GM12878 (cell line): ENCODE data around the gene LRBA. TPM values are rescaled to one million over a fixed set of nuclear protein-coding genes. Genes with fewer than 3 reads are reported as not detected.
A peak's percentile ranks its signal among the peaks of the same experiment; 100 is the strongest.

Source experiments
- ATAC-seq: fragments of 200-7000 bp; cut with Tn5 transposase; 3 replicates; pipeline ENCODE4 v1.9.1; 2020; ENCODE audit warnings: mild to moderate bottlenecking, moderate library complexity
- BruUV-seq: library from RNA; stranded (reverse); fragments of 400-500 nt; replicated peaks from 2 replicates; lab custom pipeline; 2021; lab: Mats Ljungman, UMichigan
- CTCF ChIA-PET: fragments of 300-600 bp; sonication (Branson Sonifier 250); formaldehyde crosslinking; extraction: SDS; loops from one replicate; lab custom pipeline; 2021; ENCODE audit warnings: inconsistent platforms; lab: Yijun Ruan, JAX
- POLR2A ChIA-PET: fragments of 350-600 bp; formaldehyde crosslinking; extraction: SDS; loops from one replicate; lab custom pipeline; 2021; ENCODE audit warnings: inconsistent platforms; lab: Charles Lee
- RAD21 ChIA-PET: fragments of 300-600 bp; sonication (Branson Sonifier 250); formaldehyde crosslinking; loops from one replicate; lab custom pipeline; 2023; ENCODE audit warnings: antibody characterized with exemption; ENCODE audit not compliant: unreplicated experiment; lab: Charles Lee
- SMC1A ChIA-PET: fragments of 300-600 bp; sonication (Branson Sonifier 250); formaldehyde crosslinking; loops from one replicate; lab custom pipeline; 2023; ENCODE audit not compliant: unreplicated experiment, uncharacterized antibody; lab: Charles Lee
- DNase-seq: peaks from one replicate; pipeline ENCODE4 v3.0.0-alpha.2; 2011; ENCODE audit warnings: low read depth, low spot score
- FAIRE-seq: peaks from 3 replicates; lab custom pipeline; 2011; peaks lifted over from hg19 to GRCh38; lab: Jason Lieb, UNC
- H2AFZ ChIP-seq: 2 replicates; pipeline ENCODE4 v1.6.0; 2011; ENCODE audit warnings: low read depth, low read length, control low read depth; ENCODE audit not compliant: control insufficient read depth
- H3K27ac ChIP-seq: 2 replicates; pipeline ENCODE4 v1.5.1; 2011; ENCODE audit warnings: control low read depth; ENCODE audit not compliant: control insufficient read depth, insufficient read depth
- H3K27me3 ChIP-seq, 2 experiments: replicated peaks in 1 of 2; 2 replicates each; pipeline versions ENCODE4 v1.6.0 to v1.6.1; 2011; ENCODE audit warnings: low read length in 1 of 2; ENCODE audit not compliant: control insufficient read depth in 2 of 2, insufficient read depth in 2 of 2
- H3K36me3 ChIP-seq, 2 experiments: 2 replicates each; pipeline ENCODE4 v1.5.1; 2011; ENCODE audit warnings: low read length in 1 of 2; ENCODE audit not compliant: control insufficient read depth in 2 of 2, insufficient read depth in 2 of 2
- H3K4me1 ChIP-seq: 2 replicates; pipeline ENCODE4 v1.6.1; 2011; ENCODE audit warnings: mild to moderate bottlenecking, low read length, moderate library complexity, mixed read lengths; ENCODE audit not compliant: control insufficient read depth, insufficient read depth
- H3K4me2 ChIP-seq: 2 replicates; pipeline ENCODE4 v1.6.0; 2011; ENCODE audit warnings: control low read depth; ENCODE audit not compliant: control insufficient read depth, insufficient read depth
- H3K4me3 ChIP-seq: fragments of 200-600 bp; sonication (generic); 2 replicates; pipeline ENCODE4 v1.5.1; 2016
- H3K79me2 ChIP-seq: 2 replicates; pipeline ENCODE4 v1.6.0; 2011; ENCODE audit warnings: low read length; ENCODE audit not compliant: control insufficient read depth, insufficient read depth
- H3K9ac ChIP-seq: 2 replicates; pipeline ENCODE4 v1.8.0; 2011; ENCODE audit warnings: low read length, control low read depth, mixed read lengths; ENCODE audit not compliant: control insufficient read depth, insufficient read depth
- H3K9me3 ChIP-seq: replicated peaks from 3 replicates; pipeline ENCODE4 v1.5.1; 2011; ENCODE audit warnings: mild to moderate bottlenecking, low read length; ENCODE audit not compliant: control insufficient read depth, insufficient read depth
- H4K20me1 ChIP-seq: 2 replicates; pipeline ENCODE4 v1.6.0; 2011; ENCODE audit not compliant: control insufficient read depth, insufficient read depth
- CBX5 ChIP-seq: sonication (generic); IDR thresholded peaks from 2 replicates; pipeline ENCODE4 v1.6.1; 2016; ENCODE audit warnings: low read depth, moderate library complexity, mild to moderate bottlenecking, inconsistent platforms
- CEBPB ChIP-seq, 2 experiments: fragments of 150-350 bp in 1 of 2; IDR thresholded peaks; 2 replicates each; pipeline ENCODE4 v1.6.1; 2012 to 2014; ENCODE audit warnings: low read depth in 2 of 2, low read length in 2 of 2, borderline replicate concordance in 1 of 2, inconsistent platforms in 1 of 2
- HDAC2 ChIP-seq: fragments of 200-600 bp; sonication (generic); IDR thresholded peaks from 2 replicates; pipeline ENCODE4 v1.6.1; 2017
- PAX8 ChIP-seq: fragments of 450-650 bp; IDR thresholded peaks from 2 replicates; pipeline ENCODE4 v1.6.1; 2017; ENCODE audit warnings: mild to moderate bottlenecking, moderate library complexity
- POU2F2 ChIP-seq: IDR thresholded peaks from 3 replicates; pipeline ENCODE4 v1.6.1; 2011; ENCODE audit warnings: low read depth, mild to moderate bottlenecking, low read length, borderline replicate concordance
- SPI1 ChIP-seq: IDR thresholded peaks from 2 replicates; pipeline ENCODE4 v1.6.1; 2011; ENCODE audit warnings: low read depth, mild to moderate bottlenecking, low read length, moderate library complexity, borderline replicate concordance; ENCODE audit not compliant: insufficient read depth
- TARDBP ChIP-seq: IDR thresholded peaks from 2 replicates; pipeline ENCODE4 v1.6.1; 2016; ENCODE audit warnings: borderline replicate concordance
- YY1 ChIP-seq: IDR thresholded peaks from 2 replicates; pipeline ENCODE4 v1.6.1; 2011; ENCODE audit warnings: low read depth, mild to moderate bottlenecking, low read length
- ZNF622 ChIP-seq: fragments of 450-650 bp; IDR thresholded peaks from 2 replicates; pipeline ENCODE4 v1.6.1; 2017; ENCODE audit warnings: mild to moderate bottlenecking, inconsistent platforms
- ZZZ3 ChIP-seq: IDR thresholded peaks from 2 replicates; pipeline ENCODE4 v1.6.1; 2011; ENCODE audit warnings: low read depth; ENCODE audit not compliant: control insufficient read depth, insufficient read length
- WGBS: methylation state at CpG from one replicate; pipeline ENCODE4 v1.1.6; 2016; ENCODE audit warnings: low lambda C conversion rate; ENCODE audit not compliant: insufficient replicate concordance, insufficient coverage; ENCODE audit errors: missing lambda C conversion rate; 5-methylcytosine and 5-hydroxymethylcytosine counted together
- in situ Hi-C: fragments of 300-500 bp; cut with MboI; formaldehyde crosslinking; loops from 9 replicates; pipeline ENCODE4 v1.14.3; 2018; ENCODE audit warnings: mixed read lengths
- intact Hi-C: fragments of 100-400 bp; cut with micrococcal nuclease; formaldehyde crosslinking; loops from one replicate; pipeline ENCODE4 v1.14.2; 2022; ENCODE audit not compliant: unreplicated experiment
- polyA plus RNA-seq, 11 experiments: library from polyadenylated mRNA; depleted of rRNA in 4 of 11; unstranded in 6 of 11; stranded (reverse) in 5 of 11; fragments of >200 nt; fragmentation: Nextera tagmentation in 4 of 11; fragmentation: Illumina TruSeq in 1 of 11; extraction: Ambion mirVana in 4 of 11; extraction: Trizol in 1 of 11; gene quantifications; 1 replicate in 1 of 11; 2 replicates in 10 of 11; pipeline versions ENCODE4 v1.2.1 to v1.2.3, GENCODE V29; 2011 to 2016; ENCODE audit warnings: inconsistent platforms in 2 of 11, missing spikeins in 2 of 11, low read depth in 1 of 11
- total RNA-seq, 4 experiments: library from RNA; depleted of rRNA in 3 of 4; stranded (reverse); fragments of >200 nt in 3 of 4; fragmentation: Illumina TruSeq in 1 of 4; extraction: Trizol in 1 of 4; gene quantifications; 2 replicates each; pipeline versions ENCODE4 v1.2.1 to v1.2.3, GENCODE V29; 2013 to 2021
- TF ChIP-seq, protein P1 (sequence below): fragments of 450-650 bp; IDR thresholded peaks from 2 replicates; pipeline ENCODE4 v1.6.1; 2017; ENCODE audit warnings: borderline replicate concordance

Gene LRBA
- total and polyA plus RNA-seq, 10 of the 15 experiments (the other 5 are each of a cell fraction or from before 2014, with no cell fraction given): 20.3 to 93.4 (median 55.0) TPM

DNA sequence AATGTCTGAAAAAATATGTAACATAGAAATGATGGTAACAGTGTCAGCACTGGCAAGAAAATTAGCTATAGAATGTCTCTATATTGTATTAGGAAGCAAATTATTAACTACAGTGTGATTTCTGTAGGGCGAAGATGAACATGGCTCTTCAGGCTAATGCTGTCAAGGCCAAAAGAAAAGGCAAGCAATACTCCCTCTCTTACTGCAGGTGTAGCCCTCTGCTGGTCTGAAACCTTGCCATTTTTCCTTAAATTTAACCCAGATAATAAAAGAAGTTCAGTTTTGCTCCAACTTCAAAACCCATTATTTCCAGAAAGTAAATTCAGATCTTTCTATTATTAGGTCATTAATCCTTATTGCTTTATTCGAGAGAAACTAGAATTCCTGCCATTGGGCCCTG is 215.9 kb downstream of the LRBA start:
- TF ChIP-seq ZZZ3: no peak
- no peak for TF ChIP-seq ZNF622
- TF ChIP-seq TARDBP: no peak
- TF ChIP-seq YY1: no peak
- Histone ChIP-seq H4K20me1 (no peaks in the 10 kb centered on the region), H3K4me1 (no peaks in the 10 kb centered on the region), H3K36me3 (no peaks in the 10 kb centered on the region; a peak in 1 of 4 replicates), H3K9me3 (no peaks in the 10 kb centered on the region), H3K9ac (no peak overlapping the region), H2AFZ (no peak overlapping the region), H3K4me3 (no peak overlapping the region), H3K27ac (no peak overlapping the region), H3K79me2 (no peaks in the 10 kb centered on the region), H3K4me2 (no peak overlapping the region), H3K27me3 (no peaks in the 10 kb centered on the region)
- FAIRE-seq: peak; percentile 7
- ChIA-PET SMC1A (no interaction called here), RAD21 (interaction anchor here (0.6 kb wide), 1 partner anchor 152 kb away, joined by 3 read pairs; no protein-coding TSS in a partner anchor), CTCF (interaction anchor here (0.8 to 1.3 kb wide), 3 partner anchors 14 to 162 kb away, joined by 3 read pairs; no protein-coding TSS in a partner anchor), POLR2A (interaction anchor here (0.6 kb wide), 1 partner anchor 491 kb away, joined by 3 read pairs; no protein-coding TSS in a partner anchor)
- WGBS: 100% methylated on average over 2 of the region's 2 CpGs
- intact Hi-C loops (no loop called here), in situ Hi-C loops (no loop called here)
- no peak; the same call in 2 of the 3 replicates for ATAC-seq
- DNase-seq: no peak
- no TSS peak for BruUV-seq

DNA sequence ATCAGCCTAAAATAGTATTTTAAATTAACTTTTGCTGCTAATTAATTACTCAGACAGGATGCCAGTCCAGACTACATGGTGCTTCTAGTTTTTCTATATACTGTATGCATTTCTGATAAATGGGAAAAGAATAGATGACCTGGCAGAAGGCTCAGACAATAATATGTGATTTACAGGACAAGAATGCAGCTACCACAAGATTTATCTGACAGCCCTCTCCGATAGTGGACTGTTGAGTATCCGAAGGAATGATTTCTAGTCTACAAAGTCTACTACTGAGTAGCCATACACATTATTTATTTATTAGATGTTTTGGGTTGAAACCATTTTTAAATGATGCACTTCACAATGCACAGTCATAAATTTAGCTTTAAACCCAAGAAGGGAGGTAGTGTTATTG is 220.4 kb downstream of the LRBA start:
- Histone ChIP-seq H3K27ac (no peak overlapping the region), H3K4me2 (no peak overlapping the region), H3K4me3 (no peak overlapping the region), H4K20me1 (no peaks in the 10 kb centered on the region), H3K9me3 (no peaks in the 10 kb centered on the region), H3K9ac (no peak overlapping the region), H3K79me2 (no peaks in the 10 kb centered on the region), H3K4me1 (no peaks in the 10 kb centered on the region), H3K36me3 (no peaks in the 10 kb centered on the region), H2AFZ (no peak overlapping the region), H3K27me3 (no peaks in the 10 kb centered on the region)
- TF ChIP-seq CBX5 (no peak), SPI1 (no peak), POU2F2 (no peak), HDAC2 (no peak), CEBPB (IDR thresholded peaks at IDR 0.05; ENCODE audit: borderline replicate concordance in 1 of 2, low read depth in 2 of 2, low read length in 2 of 2) (no peak), PAX8 (no peak)
- TF ChIP-seq, protein P1, sequence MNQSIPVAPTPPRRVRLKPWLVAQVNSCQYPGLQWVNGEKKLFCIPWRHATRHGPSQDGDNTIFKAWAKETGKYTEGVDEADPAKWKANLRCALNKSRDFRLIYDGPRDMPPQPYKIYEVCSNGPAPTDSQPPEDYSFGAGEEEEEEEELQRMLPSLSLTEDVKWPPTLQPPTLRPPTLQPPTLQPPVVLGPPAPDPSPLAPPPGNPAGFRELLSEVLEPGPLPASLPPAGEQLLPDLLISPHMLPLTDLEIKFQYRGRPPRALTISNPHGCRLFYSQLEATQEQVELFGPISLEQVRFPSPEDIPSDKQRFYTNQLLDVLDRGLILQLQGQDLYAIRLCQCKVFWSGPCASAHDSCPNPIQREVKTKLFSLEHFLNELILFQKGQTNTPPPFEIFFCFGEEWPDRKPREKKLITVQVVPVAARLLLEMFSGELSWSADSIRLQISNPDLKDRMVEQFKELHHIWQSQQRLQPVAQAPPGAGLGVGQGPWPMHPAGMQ: no peak
- WGBS: 100% methylated on average over 2 of the region's 2 CpGs
- in situ Hi-C loops: no loop called here
- ChIA-PET CTCF (interaction anchor here (1.1 kb wide), 2 partner anchors 26 to 49 kb away, joined by 3 read pairs; no protein-coding TSS in a partner anchor), RAD21 (interaction anchor here (0.9 kb wide), 1 partner anchor 72 kb away, joined by 3 read pairs; no protein-coding TSS in a partner anchor), POLR2A (no interaction called here), SMC1A (interaction anchor here (0.8 to 1.6 kb wide), 2 partner anchors 8 to 11 kb away, joined by 3 to 6 read pairs; no protein-coding TSS in a partner anchor)
- intact Hi-C loops: no loop called here
- no peak for FAIRE-seq
- BruUV-seq: no TSS peak
- DNase-seq: no peak
- no peak for ATAC-seq
